ENCODE measurements around the gene PTPRN2.

The PTPRN2 gene

DNA sequence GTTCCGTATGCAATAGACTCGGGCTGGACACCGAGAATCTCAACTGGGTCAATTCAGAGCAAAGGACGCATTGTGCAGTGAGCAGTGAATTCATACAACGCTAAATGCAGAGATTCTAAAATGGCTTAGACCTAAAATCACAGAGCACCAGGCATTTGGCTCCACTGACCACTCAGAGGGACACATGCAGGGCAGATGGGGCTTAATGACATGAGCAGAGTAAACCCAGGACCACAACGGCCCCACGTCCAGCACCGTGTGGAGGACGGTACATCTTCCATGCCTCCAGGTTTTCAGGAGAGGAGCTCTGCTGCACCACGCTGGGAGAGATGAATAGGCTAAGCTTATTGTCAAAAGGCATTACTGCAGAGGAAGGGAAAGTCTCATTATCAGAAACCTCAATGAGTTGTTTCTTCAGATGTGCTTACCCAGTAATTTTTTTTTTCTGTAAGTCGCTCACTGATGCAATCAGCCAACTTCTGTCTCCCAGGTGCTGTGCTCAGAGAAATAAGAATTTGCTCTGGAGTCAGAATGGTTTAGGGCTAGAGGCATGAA lies 555.0 kb downstream of the PTPRN2 start:
- no peak for DNase-seq

DNA sequence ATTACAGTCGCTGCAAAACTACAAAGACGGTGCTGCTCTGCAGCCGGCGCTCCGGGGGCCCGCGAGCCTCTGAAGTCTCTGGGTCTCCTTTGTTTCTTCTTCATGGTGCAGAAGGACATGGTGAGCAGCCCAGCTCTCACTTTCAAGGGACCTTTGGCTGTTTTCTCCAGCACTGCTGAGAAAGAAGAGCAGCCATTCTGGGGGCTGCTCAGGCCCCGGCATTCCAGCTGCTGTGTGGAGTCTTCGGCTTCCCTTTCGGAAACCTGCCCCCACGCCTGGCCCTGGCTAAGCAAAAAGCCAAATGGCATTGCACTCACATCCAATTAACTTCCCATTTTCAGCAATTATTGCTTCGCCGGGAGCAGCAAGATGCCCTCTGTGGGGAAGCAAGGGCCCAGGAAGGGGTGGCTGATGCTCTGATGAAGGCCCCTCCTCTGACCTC lies 555.7 kb downstream of the PTPRN2 start:
- DNase-seq, result no peak

DNA sequence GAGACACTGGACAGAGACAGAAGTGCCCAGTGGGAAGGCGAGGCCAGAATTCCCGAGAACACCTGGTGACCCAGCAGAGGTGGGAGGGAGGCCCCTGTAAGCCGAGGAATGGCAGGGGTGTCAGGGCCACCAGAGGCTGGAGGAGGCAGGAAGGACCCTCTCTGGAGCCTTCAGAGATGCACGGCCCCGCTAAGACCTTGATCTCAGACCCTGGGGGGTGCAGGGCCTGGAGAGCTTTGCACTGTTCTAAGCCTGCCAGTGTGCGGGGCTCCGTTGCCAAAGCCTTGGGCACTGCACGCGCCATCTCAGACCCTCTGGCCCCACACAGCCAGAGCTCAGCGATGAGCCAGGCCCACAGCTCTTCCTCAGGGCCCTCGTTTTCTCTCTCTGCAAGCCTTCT lies 557.1 kb downstream of the PTPRN2 start:
- DNase-seq, result no peak

DNA sequence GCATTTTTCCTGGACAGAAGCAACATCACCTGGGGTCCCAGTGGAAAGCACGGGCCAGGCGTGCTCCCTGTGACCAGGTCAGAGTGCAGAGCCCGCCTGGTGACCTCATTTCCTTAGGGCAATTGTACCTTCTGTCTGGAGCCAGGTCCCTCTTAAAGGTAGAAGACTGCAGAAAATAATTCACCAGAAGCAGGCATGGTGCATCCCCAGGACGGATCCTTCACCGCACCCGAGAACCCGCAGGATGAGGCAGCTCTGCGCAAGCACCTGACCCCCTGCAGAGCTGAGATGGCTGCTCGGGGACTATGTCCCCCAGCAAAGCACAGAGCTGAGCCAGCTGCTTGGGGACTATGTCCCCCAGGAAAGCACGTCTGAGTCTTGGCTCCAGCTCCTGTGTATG lies 557.6 kb downstream of the PTPRN2 start:
- no peak for DNase-seq

DNA sequence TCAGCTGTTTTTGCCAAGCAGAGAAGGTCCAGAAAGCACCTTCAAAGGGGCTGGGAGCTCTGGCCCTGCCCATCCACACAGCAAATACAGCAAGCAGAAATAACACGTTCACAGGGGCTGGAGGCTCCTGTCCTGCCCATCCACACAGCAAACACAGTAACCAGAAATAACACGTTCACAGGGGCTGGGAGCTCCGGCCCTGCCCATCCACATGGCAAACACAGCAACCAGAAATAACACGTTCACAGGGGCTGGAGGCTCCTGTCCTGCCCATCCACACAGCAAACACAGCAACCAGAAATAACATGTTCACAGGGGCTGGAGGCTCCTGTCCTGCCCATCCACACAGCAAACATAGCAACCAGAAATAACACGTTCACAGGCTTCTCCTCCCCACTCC lies 558.1 kb downstream of the PTPRN2 start:
- no peak for DNase-seq

DNA sequence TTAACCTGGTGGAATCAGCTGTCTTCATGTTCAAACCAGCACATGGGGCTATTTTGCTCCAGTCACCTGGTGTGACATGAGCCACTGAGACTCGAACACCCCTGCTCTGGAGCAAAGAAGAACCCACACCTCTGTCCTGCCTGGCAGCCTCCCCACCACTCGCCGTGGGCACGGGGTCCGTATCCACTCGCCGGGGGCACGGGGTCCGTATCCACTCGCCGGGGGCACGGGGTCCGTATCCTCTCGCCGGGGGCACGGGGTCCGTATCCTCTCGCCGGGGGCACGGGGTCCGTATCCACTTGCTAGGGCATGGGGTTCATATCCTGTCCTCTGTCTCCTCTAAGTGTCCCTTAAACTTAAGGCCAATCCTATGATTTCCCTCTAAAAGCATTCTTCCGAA lies 558.7 kb downstream of the PTPRN2 start:
- no peak for DNase-seq

DNA sequence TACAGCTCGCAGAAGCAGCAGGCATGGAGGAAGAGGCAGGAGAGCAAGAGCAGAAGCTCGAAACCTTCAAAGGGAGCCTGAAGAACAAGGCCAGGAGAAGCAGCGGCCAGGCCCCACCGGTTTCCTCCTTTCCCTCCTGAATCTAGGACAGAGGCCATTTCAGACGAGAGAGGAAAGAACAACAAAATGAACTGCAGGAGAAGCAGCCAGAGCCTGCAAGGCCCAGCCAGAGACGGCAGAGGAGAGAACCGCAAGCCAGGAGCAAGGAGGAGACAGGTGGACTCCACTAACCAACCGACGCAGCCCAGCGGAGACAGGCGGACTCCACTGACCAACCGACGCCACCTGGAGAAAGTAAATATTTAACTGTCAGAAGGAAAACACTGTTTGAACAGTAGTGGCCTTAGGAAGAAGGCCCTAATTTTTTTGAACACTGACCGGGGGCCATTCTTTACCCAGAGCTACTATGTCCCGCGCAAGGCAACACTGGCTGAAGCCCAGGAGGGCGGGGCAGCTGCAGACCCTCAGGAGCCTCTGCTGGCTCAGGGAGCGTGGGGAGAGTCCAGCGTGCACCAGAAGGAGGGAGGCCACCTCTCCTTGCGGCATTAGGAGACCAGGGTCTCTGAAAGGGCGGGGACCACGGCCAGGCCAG lies 559.2 kb downstream of the PTPRN2 start:
- DNase-seq, result no peak

DNA sequence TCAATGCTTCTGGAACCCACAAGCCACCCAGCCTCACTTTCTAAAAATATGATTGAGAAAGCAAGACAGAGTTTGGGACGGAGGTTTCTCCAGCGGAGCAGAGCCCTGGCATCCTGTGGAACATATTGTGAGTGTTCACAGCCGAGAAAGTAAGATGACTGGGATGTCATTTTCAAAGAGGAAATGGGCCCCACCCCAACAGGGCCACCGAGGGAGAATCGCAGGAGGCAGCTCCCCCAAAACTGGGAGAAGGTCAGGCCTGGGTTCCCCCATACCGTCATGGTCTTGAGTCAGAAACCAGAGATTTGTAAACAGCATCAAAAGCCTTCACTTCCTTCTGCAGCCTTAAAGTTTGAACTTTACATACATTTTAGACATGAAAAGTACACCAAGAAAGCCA lies 560.0 kb downstream of the PTPRN2 start:
- no peak for DNase-seq

DNA sequence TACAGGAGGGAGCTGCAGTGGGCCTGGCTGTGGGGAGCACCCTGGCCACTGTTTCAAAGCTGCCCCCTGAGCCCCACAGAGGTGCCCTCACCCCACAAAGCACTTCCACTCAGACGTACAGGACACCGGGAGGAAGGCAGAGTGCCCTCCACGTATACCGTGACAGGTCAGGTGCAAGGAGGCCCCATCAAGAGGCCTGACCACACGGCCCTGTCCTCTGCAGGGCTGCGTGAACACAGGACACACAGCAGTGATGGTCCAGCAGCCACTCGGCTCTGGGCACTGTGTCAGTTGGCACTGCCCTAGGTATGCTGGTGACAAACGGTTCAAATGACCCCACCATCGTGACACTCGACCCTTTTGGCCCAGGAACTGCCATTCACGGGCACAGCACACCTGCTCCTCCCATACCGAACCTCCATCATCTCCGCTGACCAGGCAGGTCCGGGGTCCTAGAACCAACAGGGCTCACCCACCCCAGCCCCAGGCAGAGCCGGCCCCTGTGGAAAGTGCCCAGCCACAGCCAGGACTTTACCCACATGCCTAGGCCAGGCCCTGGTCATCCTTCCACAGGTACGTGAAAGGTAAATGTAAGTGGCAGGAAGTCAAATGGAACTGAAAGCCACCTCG lies 560.9 kb downstream of the PTPRN2 start:
- DNase-seq, result no peak

DNA sequence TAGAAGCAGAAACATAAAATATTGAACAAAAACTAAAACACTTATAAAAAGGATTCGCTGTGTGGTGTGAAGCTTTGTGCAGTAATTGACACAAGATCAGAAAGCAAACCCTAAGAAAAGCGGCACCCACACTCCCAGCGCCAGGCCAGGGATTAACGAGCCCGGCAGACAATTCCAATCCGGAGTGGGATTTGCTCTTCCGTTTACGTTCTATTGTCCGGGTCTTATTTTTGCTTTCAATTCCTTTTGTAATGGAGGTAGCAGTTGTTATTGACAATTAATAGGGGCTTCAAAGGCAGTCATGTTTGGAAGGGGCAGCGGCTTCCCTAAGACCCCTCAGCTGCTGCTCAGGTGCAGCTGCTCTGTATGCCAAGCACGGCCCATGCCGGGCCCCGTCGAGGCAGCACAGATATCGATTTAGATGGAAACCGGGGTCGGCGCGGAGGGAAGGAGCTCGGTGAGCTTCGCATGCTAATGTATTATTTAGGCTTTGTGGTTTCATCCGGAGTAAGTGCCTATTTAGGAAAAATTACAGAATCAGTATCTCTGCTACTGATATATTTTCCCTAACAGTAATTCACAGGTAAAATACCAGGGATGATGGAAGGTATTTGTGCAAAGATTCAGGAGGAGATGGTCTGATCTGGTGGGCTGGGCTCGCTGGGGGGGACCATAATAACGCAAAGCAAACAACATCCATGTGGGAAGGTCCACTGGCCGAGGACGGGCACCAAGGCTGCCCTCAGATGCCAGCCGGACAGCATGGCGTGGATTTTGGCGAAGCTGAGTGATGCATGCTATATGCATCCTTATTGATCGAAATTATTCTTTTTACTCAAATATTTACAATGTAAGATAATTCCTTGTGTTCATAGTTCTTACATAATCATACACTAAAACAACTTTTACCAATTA lies 561.7 kb downstream of the PTPRN2 start:
- no peak for DNase-seq

DNA sequence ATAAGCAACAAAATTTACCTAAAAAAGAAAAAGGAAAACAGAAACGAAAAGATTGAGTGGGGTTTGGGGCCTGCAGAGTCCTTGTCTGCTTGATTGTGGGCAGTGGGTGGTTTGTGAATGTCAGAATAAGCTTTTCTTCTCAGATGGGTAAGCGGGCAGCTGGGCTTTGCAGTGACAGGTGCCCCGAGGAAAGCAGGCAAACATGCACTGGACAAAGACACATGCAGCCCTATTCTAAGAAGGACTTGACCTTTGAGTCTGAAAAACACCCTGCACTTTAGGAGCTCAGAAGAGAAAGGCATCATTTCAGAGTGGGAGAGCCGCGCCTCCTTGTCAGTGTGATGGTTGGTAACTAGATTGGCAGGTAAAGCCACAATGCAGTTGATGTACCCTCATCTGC lies 562.7 kb downstream of the PTPRN2 start:
- DNase-seq, result no peak

DNA sequence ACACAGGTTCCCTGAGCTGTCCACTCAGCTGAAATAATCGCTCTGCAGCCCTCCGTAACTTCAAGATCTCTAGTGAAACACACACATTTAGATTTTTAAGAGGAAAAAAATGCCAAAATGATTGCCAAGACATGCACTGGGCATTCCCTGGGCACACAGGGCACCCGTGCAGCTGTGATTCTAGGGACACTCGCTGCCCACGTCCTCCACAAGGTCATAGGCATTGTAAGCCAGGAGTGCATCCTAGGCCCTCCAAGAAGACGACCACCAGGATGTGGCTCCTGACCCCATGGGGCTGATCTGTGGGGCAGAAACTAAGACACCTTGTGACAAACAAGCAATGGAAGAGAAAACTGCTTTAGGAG lies 563.3 kb downstream of the PTPRN2 start:
- no peak for DNase-seq

DNA sequence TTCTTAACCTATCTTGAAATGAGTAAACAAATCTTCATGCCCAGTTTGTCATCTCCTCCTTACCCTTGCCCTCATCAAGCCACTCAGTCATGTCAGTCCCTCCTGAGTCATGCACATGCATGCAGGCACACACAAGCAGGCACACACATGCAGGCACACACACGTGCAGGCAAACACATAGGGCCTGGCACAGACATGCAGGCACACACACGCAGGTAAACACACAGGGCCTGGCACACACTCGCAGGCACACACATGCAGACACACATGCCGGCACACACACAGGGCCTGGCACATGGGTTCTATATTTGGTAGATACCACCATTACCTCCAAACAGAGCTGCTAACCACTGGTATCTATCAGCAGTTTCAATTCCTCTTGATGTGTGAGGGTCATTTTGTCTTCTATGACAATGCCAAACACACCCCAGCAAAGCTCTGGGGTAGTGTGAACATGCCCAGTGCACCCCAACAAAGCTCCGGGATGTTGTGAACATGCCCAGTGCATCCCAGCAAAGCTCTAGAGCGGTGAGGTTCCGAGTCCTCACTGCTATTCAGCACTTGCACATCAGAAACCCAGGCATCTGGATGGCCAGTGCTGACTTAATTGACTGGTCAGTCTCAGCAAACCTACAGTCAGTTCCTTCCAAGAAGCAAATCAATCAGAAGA lies 563.8 kb downstream of the PTPRN2 start:
- no peak for DNase-seq

DNA sequence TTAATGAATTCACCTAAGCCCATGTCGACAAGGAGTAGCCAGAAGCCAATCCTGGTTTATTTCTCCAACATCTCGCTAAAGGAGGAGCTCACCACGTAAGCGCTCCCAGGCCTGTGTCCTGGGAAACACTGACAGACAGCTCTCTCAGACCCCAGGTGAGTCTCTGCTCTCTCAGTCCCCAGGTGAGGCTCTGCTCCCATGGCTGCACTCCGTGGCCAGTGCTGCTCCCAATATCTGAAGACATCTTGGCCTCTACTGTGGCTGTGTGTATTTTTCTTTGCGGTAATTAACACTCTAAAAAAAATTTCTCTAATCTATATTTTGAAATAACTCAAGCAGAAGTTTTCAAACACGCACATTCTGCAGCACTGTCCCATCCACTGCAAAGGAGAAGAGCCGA lies 564.5 kb downstream of the PTPRN2 start:
- no peak for DNase-seq

DNA sequence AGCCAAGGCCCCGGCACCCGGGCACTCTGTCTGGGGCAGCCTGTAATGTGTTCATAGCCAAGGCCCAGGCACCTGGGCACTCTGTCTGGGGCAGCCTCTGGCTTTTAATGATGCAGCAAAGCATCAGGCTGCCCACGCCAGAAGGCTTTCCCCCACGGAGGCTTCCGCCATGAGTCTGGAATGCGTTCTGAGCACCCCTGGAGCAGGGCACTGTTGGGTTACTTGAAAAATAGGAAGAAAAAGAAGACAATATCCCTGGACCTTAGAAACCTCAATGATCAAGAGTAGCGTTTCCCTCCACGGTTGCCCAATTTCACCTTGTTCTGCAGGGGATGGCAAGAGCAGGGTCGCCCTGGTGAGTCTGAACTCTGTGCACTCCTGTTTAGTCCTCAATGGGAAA lies 565.0 kb downstream of the PTPRN2 start:
- no peak for DNase-seq

DNA sequence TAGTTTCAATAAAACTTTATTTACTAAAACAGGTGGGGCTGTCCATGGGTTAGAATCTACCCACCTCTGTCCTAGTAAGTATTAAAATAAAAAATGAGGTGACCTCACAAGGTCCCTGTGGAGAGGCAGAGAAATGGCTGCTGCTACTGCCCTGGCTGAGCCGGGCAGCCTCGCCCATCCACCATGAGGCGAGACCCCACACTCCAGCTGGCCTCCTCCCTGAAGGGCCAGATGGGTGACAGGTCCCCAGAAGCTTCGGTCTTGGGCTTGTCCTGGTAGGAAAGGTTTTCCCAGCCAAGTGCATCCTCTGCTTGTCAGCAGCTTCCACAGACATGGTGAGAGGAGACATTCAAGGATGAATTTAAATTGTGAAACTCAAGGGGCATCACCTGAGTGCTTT lies 565.8 kb downstream of the PTPRN2 start:
- no peak for DNase-seq

DNA sequence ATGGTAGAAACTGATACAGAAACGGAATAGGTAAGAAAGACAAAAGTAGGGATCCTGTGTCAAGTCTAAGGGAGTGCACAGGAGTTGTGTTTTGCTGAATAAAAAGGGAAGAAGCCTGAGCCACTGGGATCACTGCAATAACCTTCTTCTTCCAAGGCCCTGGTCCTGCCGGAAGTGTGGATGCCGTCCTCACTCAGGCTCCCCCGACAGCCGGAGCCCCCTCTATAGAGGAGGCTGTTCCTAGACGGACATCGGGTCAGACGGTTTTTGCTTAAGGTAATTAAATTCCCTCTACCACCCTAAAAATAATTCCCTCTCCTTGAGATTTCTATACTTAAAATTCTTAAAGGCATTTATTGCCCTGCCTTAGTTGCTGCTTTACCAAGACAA lies 566.9 kb downstream of the PTPRN2 start:
- DNase-seq, result no peak

DNA sequence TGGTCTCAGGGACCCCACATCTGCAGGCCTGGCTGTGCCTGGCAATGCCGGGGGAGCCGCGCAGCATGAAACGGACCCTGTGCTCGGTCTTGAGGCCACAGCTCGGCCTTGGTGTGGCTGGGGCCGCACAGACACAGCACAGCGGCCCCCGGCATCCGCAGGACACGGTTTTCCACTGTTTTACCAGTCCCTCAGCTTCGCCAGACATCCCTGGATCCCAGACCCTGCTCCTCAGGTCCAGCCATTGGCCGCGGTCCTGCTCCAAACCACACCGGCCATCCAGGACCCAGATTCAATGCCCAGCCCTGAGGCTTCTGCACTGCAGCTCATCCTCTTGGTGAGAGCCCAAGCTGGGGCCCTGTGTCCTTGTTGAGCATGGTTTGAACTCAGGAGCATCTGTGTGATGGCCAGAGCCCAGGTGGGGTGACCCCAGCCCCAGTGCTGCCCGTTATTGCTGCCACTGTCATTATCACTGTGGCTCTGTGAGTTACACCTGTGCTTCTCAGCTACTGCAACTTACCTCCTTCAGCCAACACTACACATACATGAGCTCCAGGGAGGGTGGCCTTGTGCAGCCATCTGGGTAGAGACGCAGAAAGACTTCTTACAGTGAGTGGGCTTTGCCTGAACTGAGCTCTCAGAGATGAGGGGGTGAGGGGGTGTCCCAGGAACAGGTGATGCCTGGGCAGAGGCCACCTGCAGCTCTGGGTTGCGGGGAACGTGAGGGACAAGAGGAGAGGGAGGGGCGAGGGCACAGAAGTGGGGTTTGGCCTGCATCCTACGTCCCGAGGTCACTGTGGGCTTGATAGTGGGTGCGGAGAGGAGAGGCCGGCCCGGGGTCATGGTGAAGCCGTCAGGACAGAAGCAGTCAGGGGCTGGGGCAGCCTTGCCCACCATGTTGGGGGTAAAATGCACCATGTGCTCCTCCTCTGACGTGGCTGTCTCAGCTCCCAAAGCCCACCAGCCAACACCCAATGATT lies 567.6 kb downstream of the PTPRN2 start:
- DNase-seq, result no peak

DNA sequence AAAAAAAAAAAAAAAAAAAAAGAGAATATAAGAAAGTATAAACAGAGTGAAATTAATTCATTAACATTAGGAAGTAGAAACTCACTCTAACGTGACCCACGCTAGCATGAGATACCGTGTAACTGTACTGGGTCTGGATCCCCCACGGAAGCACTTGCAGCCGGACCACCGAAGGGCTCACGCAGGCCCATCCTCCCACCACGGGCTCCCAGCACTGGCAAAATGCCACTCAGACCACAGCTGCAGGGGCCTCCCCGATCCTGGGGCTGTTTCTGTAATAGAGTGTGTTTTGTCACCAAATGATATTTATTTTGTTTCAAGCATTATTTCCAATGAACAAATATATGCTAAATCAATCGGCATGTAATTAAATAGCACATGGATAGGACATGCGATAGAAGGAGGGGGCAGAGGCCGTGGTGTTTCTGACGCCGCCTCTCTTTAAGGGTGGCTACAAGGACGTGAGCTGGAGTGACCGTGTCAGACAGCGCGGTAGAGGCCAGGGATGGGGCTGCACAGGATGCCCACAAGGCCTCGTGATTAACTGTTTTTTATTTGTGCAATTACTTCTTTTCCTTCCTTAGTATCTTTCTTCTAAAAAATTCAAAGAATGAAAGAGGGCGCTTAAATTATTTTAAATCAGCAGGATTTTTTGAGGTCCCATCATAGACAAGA lies 568.5 kb downstream of the PTPRN2 start:
- no peak for DNase-seq

DNA sequence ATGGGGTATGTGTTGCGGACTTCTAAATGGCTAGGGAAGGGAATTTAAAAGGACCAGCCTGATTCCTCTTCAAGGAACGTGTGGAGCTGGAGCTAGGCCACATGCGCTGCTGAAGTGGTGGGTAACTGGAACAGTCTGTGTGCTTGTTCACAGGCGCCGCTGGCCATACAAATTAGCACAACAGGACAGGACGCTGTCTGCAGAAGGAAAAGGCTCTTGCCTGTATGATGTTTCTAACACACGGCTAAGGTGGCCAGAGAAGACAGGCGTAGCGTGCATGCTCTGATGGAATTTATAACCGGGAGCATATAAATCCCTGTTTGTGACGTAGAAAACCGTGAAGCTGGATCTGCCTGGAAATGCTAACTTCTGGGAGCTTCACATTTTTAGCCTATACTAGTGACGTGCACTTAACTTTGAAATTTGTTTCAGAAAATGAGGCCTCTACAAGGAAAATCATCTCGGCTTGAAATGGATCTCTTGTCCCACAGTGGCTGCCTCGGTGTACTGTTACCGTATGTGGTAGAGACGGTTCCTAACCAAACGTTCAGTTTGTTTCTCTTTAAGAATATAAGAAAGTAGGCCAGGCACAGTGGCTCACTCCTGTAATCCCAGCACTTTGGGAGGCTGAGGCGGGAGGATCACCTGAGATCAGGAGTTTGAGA lies 569.4 kb downstream of the PTPRN2 start:
- DNase-seq, result no peak
